T-cell (primary cell): ENCODE results near the gene DUSP28. TPM values are rescaled to one million over a fixed set of nuclear protein-coding genes. Genes with fewer than 3 reads are reported as not detected.

Experiments
- ATAC-seq, 4 experiments: fragments of 200-7000 bp in 3 of 4; fragments of 150-1000 bp in 1 of 4; cut with Tn5 transposase; replicated peaks in 1 of 4; 1 replicate in 3 of 4; 2 replicates in 1 of 4; pipeline ENCODE4 v1.10.0; 2021; ENCODE audit warnings: moderate library complexity in 3 of 4, mild to moderate bottlenecking in 2 of 4, moderate number of reproducible peaks in 1 of 4
- CTCF ChIA-PET, 2 donors: fragments of 300-600 bp; sonication (Branson Sonifier 250); formaldehyde crosslinking; loops; one replicate each; lab custom pipeline; 2022; ENCODE audit warnings: antibody characterized with exemption in 2 of 2; lab: Charles Lee
- POLR2A ChIA-PET, 2 donors: fragments of 300-600 bp; sonication (Branson Sonifier 250); formaldehyde crosslinking; loops; one replicate each; lab custom pipeline; 2022; ENCODE audit warnings: antibody characterized with exemption in 2 of 2; lab: Charles Lee
- DNase-seq, 35 experiments: peaks; one replicate each; pipeline versions ENCODE4 v3.0.0 to v3.0.0-alpha.2; 2013 to 2023
- H3K27ac ChIP-seq: one replicate; pipeline ENCODE4 v1.5.1; 2013; ENCODE audit warnings: low read length
- H3K27me3 ChIP-seq, 2 experiments: replicated peaks in 1 of 2; 1 replicate in 1 of 2; 2 replicates in 1 of 2; pipeline versions ENCODE4 v1.6.1 to v1.7.0; 2013; ENCODE audit warnings: low read length in 1 of 2, mixed read lengths in 1 of 2; ENCODE audit not compliant: control insufficient read depth in 2 of 2, insufficient read depth in 2 of 2; ENCODE audit errors: extremely low read depth in 1 of 2
- H3K36me3 ChIP-seq, 2 donors: 1 replicate in 1 of 2; 2 replicates in 1 of 2; pipeline versions ENCODE4 v1.6.1 to v1.7.0; 2013; ENCODE audit warnings: low read length in 1 of 2; ENCODE audit not compliant: control insufficient read depth in 2 of 2, insufficient read depth in 1 of 2; ENCODE audit errors: extremely low read depth in 1 of 2
- H3K4me1 ChIP-seq, 2 experiments: 1 replicate in 1 of 2; 2 replicates in 1 of 2; pipeline versions ENCODE4 v1.6.1 to v1.7.0; 2013; ENCODE audit warnings: low read length in 2 of 2, mixed read lengths in 1 of 2; ENCODE audit not compliant: insufficient read depth in 2 of 2, control insufficient read depth in 1 of 2; ENCODE audit errors: extremely low read depth in 1 of 2
- H3K4me3 ChIP-seq, 2 donors: 1 replicate in 1 of 2; 2 replicates in 1 of 2; pipeline versions ENCODE4 v1.5.1 to v1.7.0; 2013; ENCODE audit warnings: mild to moderate bottlenecking in 2 of 2, low read length in 1 of 2, moderate library complexity in 1 of 2; ENCODE audit not compliant: control insufficient read depth in 1 of 2; ENCODE audit errors: extremely low read depth in 1 of 2
- H3K9me3 ChIP-seq: 2 replicates; pipeline ENCODE4 v1.7.0; 2013
- H3K27ac Mint-ChIP-seq, 2 donors: one replicate each; pipeline ENCODE4 v1.8.0; 2020 to 2021; ENCODE audit warnings: mild to moderate bottlenecking in 2 of 2, mixed read lengths in 2 of 2
- H3K27me3 Mint-ChIP-seq, 2 donors: one replicate each; pipeline ENCODE4 v1.8.0; 2021 to 2022; ENCODE audit warnings: mixed read lengths in 2 of 2
- H3K36me3 Mint-ChIP-seq: one replicate; pipeline ENCODE4 v1.8.0; 2021; ENCODE audit warnings: mixed read lengths
- H3K4me1 Mint-ChIP-seq, 3 donors: one replicate each; pipeline ENCODE4 v1.8.0; 2020 to 2022; ENCODE audit warnings: mixed read lengths in 3 of 3, mild to moderate bottlenecking in 1 of 3
- H3K4me3 Mint-ChIP-seq, 3 donors: one replicate each; pipeline ENCODE4 v1.8.0; 2020 to 2022; ENCODE audit warnings: mild to moderate bottlenecking in 3 of 3, mixed read lengths in 3 of 3, moderate library complexity in 3 of 3
- H3K9me3 Mint-ChIP-seq, 3 donors: one replicate each; pipeline ENCODE4 v1.8.0; 2020 to 2022; ENCODE audit warnings: mixed read lengths in 3 of 3
- WGBS: methylation state at CpG from one replicate; pipeline ENCODE4 v1.1.5; 2013; ENCODE audit warnings: missing lambda C conversion rate; ENCODE audit not compliant: insufficient coverage; 5-methylcytosine and 5-hydroxymethylcytosine counted together
- total RNA-seq, 35 experiments: library from RNA in 6 of 35; stranded (reverse) in 6 of 35; fragments of 120-200 nt in 1 of 35; gene quantifications; one replicate each; pipeline versions ENCODE4 v1.2.1 to v1.2.4 and lab custom pipeline; 2013 to 2026

The DUSP28 gene
- total RNA-seq, 5 donors from 2014 or later (not counting 1 experiment from before 2014, with no cell fraction given) = 11.0 to 17.3 (median 15.4) TPM

- H3K4me1 ChIP-seq = peaks cover 16 to 42% of the 10 kb centered on the region in 2 experiments
- Mint-ChIP-seq H3K4me3 (no peak overlapping the region), H3K9me3 (no peaks in the 10 kb centered on the region), H3K27me3 (no peaks in the 10 kb centered on the region), H3K36me3 (no peaks in the 10 kb centered on the region), H3K4me1 (peaks cover 24 to 34% (median 29%) of the 10 kb centered on the region in 3 donors), H3K27ac (no peak overlapping the region)
- peaks cover 37 to 77% of the 10 kb centered on the region in 2 donors for H3K36me3 ChIP-seq
- no peak for DNase-seq
- ChIA-PET CTCF (no interaction called here), POLR2A (no interaction called here)
- WGBS = 95% methylated on average over 20 of the region's 20 CpGs
- no peak overlapping the region for H3K27ac ChIP-seq
- H3K27me3 ChIP-seq = peaks cover 0 to 2% of the 10 kb centered on the region in 2 experiments
- no peaks in the 10 kb centered on the region for H3K9me3 ChIP-seq
- no peak overlapping the region for H3K4me3 ChIP-seq
- no peak for ATAC-seq
These were observed 12.9 kb downstream of the DUSP28 start for GRCh38 chr2:240573071-240573515.

GRCh38 chr2:240573516-240574385 is 13.6 kb downstream of the DUSP28 start:
- Histone ChIP-seq H3K4me3 (no peak overlapping the region), H3K27me3 (peaks cover 0 to 2% of the 10 kb centered on the region in 2 experiments), H3K4me1 (peaks cover 16 to 49% of the 10 kb centered on the region in 2 experiments), H3K36me3 (peaks cover 37 to 84% of the 10 kb centered on the region in 2 donors), H3K9me3 (no peaks in the 10 kb centered on the region), H3K27ac (no peak overlapping the region)
- Mint-ChIP-seq H3K27me3 (no peaks in the 10 kb centered on the region), H3K9me3 (no peaks in the 10 kb centered on the region), H3K4me1 (peaks cover 26 to 36% (median 31%) of the 10 kb centered on the region in 3 donors), H3K4me3 (no peak overlapping the region), H3K36me3 (no peaks in the 10 kb centered on the region), H3K27ac (no peak overlapping the region)
- CTCF ChIA-PET = no interaction called here
- ATAC-seq (no peak), DNase-seq (no peak)
- WGBS = 94% methylated on average over 29 of the region's 37 CpGs
- POLR2A ChIA-PET = no interaction called here

GRCh38 chr2:240574386-240575100 is 14.4 kb downstream of the DUSP28 start:
- ATAC-seq = no peak
- Mint-ChIP-seq H3K27me3 (no peaks in the 10 kb centered on the region), H3K36me3 (no peaks in the 10 kb centered on the region), H3K4me3 (no peak overlapping the region), H3K9me3 (no peaks in the 10 kb centered on the region), H3K4me1 (peaks cover 31 to 39% (median 35%) of the 10 kb centered on the region in 3 donors), H3K27ac (no peak overlapping the region)
- H3K4me1 ChIP-seq = peaks cover 14 to 51% of the 10 kb centered on the region in 2 experiments
- 96% methylated on average over 20 of the region's 21 CpGs for WGBS
- DNase-seq = no peak
- no peak overlapping the region for H3K27ac ChIP-seq
- CTCF ChIA-PET = no interaction called here
- H3K9me3 ChIP-seq = no peaks in the 10 kb centered on the region
- peaks cover 42 to 82% of the 10 kb centered on the region in 2 donors for H3K36me3 ChIP-seq
- no peak overlapping the region for H3K4me3 ChIP-seq
- POLR2A ChIA-PET = no interaction called here
- peaks cover 0 to 2% of the 10 kb centered on the region in 2 experiments for H3K27me3 ChIP-seq

DNA sequence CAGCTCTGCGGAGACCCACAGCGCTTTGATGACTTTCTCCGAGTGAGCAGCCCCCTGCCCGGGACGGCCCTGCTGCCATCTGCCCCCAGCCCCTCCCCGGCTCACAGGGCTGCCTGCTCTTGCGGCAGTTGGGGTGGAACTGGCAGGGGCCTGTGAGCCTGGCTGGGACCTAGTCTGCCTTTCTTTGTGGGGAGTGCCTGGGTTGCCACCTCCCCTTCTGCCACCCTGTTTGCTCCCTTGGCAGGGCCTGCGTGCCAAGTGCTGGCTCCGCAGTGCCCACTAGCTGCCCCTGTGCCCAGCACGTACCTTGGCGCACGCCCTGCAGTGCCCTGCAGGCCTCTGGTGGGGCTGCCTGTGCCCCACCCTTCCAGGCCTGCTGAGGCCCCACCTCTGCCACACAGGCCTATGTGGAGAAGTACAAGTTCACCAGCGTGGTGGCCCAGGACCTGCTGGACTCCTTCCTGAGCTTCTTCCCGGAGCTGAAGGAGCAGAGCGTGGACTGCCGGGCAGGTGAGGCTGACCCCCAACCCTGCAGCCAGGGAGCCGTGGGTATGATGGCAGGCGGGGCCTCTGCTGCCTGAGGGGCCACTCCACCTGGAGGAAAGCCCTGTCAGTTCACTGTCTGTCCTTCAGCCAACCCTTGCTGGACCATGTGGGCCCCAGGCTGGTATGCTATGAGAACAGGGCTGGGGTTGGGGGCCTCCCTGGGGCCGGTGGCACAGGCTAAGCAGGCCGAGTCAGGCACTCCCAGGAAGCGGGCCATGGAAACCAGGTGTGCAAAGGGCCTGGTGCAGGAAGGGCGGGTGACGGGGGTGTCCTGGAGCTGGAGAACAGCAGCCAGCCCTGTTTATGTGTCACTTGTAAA is 15.2 kb downstream of the DUSP28 start:
- Mint-ChIP-seq H3K27ac (no peak overlapping the region), H3K4me1 (peaks cover 31 to 39% (median 35%) of the 10 kb centered on the region in 3 donors), H3K36me3 (no peaks in the 10 kb centered on the region), H3K27me3 (no peaks in the 10 kb centered on the region), H3K9me3 (no peaks in the 10 kb centered on the region), H3K4me3 (no peak overlapping the region)
- H3K9me3 ChIP-seq = no peaks in the 10 kb centered on the region
- POLR2A ChIA-PET = no interaction called here
- peaks cover 12 to 51% of the 10 kb centered on the region in 2 experiments for H3K4me1 ChIP-seq
- 93% methylated on average over 23 of the region's 23 CpGs for WGBS
- ATAC-seq (no peak), DNase-seq (no peak)
- H3K36me3 ChIP-seq = peaks cover 44 to 77% of the 10 kb centered on the region in 2 donors
- CTCF ChIA-PET = no interaction called here
- no peak overlapping the region for H3K4me3 ChIP-seq
- H3K27me3 ChIP-seq = peaks cover 0 to 2% of the 10 kb centered on the region in 2 experiments
- no peak overlapping the region for H3K27ac ChIP-seq

GRCh38 chr2:240576036-240576435 is 15.9 kb downstream of the DUSP28 start:
- Histone ChIP-seq H3K36me3 (peaks cover 51 to 75% of the 10 kb centered on the region in 2 donors), H3K9me3 (no peaks in the 10 kb centered on the region), H3K4me1 (peaks cover 6 to 47% of the 10 kb centered on the region in 2 experiments), H3K4me3 (no peak overlapping the region), H3K27me3 (no peaks in the 10 kb centered on the region), H3K27ac (no peak overlapping the region)
- Mint-ChIP-seq H3K9me3 (peaks cover 0 to 6% (median 0%) of the 10 kb centered on the region in 3 donors), H3K36me3 (peaks cover 3% of the 10 kb centered on the region), H3K4me1 (peaks cover 30 to 39% (median 30%) of the 10 kb centered on the region in 3 donors), H3K27ac (no peak overlapping the region), H3K27me3 (no peaks in the 10 kb centered on the region), H3K4me3 (no peak overlapping the region)
- ATAC-seq = no peak
- DNase-seq = no peak
- CTCF ChIA-PET = no interaction called here
- POLR2A ChIA-PET = no interaction called here
- 86% methylated on average over 6 of the region's 6 CpGs for WGBS
